Measurements from ENCODE around the gene ENTPD8.
"Not testable (repeated sequence)": the region's sequence is repeated elsewhere in the genome, so short reads cannot be mapped to it uniquely, and the experiment has no call there.

ENTPD8 gene

DNA sequence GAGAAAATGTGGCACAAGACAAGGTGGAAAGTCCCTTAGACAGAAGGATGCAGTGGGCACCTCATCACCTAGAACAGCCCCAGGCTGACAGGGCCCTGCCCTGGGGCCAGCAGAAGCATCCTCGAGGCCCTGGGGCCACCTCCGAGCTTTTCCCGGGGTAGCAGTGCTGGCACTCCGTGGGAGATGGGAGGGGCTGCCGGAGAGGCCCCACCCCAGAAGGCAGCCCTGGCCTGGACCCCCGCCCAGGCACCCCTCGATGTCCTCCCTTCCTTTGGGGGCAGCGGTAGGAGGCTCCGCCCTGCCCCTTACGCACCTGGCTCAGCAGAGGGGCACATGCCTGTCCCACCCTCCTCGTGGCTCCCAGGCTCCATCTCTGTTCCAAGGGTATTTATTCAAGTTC is 35.7 kb upstream of the ENTPD8 start:
- DNase-seq, result no peak

DNA sequence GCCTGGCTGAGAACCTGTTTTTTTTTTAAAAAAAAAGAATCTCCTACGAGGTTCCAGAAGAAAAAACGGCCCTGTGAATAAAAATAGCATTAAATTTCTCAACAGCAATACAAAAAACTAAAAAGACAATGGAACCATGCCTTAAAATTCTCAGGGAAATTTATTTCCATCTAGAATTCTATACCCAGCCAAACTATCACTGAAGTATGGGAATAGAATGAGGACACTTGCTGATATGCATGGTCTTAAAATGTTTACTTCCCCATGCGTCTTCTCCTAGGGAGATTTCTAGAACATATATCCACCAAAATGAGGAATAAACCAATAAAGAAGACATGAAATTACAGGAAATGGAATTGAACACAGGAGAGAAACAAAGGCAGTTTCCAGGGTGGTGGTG is 34.5 kb upstream of the ENTPD8 start:
- no peak for DNase-seq

DNA sequence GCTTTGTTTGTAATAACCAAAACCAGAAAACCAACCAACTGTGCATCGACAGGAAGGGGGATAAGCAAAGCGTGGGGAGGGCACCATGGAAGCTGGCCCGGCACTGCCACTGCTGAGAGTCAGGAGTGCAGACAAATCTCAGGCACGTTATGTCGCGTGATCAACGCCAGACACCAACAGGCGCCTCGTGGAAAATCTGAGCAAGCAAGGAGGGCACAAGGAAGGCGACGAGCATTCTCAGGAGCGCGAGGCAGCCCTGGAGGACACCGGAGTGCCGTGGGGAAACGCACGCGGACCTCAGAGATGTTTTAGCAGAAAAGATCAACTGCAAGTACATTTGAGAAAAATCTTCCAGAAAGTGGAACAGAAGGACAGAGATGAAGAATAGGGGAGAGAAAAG is 33.1 kb upstream of the ENTPD8 start:
- DNase-seq, result no peak

DNA sequence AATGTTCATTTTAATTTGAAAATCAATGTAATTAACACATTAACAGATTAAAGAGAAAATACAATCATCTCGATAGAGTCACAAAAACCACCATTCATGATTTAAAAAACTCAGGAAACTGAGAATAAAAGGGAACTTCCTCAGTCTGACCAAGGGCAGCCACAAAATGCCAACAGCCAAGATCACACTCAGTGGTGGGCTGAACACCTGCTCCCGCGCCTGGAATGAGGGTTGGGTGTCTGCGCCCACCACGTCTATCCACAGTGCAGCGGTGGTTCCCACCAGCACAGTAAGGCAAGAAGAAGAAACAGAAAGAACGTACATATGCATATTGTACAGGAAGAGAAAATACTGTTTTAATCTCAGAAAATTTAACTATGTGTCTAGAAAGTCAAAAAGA is 29.6 kb upstream of the ENTPD8 start:
- DNase-seq, result no peak

DNA sequence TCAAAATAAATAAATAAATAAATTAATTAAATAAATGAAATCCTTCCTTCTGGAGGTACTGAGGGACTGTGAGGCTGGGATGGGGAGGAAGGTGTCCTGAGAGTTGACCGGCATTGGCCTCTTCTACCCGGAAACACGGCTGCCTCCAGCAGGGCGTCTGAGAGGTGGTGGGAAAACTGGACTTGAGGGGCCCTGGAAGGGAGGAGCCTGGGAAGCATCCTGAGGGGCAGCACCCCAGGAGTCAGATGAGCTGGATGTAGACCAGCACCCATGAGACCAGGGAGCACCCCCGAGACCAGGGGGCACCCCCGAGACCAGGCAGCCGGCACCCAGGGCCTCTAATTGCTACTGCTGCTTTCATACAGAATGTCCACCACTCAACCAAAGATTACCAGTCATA is 26.7 kb upstream of the ENTPD8 start:
- no peak for DNase-seq

DNA sequence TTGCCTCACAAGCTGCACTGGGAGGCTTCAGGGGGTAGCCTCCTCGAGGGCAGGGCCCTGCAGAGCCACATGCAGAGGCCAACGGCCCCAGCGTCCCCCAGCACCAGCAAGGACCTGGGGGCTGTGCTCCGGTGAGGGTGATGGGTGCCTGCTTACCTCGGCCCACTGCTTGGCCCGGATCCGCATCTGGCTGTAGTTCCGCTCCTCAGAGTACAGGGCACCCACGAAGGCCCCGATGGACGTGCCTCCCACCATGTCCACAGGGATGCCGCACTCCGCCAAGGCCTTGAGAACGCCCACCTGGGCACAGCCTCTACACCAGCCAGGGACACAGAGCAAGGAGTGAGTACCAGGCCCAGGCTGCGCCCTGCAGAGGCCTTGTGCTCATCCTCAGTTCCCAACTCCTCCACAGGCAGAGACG is 26.0 kb upstream of the ENTPD8 start:
- no peak for DNase-seq

DNA sequence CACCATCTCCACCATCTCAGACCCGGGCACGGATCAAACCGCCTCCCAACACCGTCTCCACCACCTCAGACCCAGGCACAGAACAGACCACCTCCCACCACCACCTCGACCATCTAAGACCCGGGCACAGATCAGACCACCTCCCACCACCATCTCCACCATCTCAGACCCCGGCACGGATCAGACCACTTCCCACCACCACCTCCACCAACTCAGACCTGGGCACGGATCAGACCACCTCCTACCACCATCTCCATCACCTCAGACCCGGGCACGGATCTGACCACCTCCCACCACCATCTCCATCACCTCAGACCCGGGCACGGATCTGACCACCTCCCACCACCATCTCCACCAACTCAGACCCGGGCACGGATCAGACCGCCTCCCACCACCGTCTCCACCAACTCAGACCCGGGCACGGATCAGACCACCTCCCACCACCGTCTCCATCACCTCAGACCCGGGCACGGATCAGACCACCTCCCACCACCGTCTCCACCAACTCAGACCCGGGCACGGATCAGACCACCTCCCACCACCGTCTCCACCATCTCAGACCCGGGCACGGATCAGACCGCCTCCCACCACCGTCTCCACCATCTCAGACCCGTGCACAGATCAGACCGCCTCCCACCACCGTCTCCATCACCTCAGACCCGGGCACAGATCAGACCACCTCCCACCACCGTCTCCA is 25.4 kb upstream of the ENTPD8 start:
- DNase-seq, result not testable (repeated sequence)

DNA sequence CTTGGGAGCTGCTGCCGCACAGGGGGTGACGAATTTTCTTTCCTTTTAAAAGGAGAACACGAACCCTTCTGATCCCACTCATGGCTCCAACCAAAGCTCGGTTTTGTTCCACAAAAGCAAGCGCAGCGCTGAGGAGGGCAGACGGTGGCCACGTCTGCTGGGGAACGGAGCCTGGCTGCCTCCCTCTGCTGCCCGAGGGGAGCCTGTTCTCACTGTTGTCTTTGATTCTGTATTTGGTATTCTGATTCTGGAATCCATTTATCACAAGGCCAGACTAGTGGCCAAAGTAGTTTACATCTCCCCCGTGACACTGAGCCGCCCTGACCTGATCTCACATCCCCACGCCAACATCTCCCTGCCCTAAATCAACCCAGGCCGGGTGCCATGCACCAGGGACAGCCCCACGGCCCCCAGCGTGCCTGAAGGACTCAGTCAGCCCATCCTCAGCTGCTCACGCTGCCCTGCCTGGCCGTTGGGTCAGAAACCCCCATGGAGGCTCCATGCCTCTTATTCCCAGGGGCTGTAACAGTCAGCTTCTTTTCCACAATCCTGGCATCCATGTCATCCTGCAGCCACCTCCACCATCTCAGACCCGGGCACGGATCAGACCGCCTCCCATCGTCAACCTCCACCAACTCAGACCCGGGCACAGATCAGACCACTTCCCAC is 24.7 kb upstream of the ENTPD8 start:
- DNase-seq, result no peak

DNA sequence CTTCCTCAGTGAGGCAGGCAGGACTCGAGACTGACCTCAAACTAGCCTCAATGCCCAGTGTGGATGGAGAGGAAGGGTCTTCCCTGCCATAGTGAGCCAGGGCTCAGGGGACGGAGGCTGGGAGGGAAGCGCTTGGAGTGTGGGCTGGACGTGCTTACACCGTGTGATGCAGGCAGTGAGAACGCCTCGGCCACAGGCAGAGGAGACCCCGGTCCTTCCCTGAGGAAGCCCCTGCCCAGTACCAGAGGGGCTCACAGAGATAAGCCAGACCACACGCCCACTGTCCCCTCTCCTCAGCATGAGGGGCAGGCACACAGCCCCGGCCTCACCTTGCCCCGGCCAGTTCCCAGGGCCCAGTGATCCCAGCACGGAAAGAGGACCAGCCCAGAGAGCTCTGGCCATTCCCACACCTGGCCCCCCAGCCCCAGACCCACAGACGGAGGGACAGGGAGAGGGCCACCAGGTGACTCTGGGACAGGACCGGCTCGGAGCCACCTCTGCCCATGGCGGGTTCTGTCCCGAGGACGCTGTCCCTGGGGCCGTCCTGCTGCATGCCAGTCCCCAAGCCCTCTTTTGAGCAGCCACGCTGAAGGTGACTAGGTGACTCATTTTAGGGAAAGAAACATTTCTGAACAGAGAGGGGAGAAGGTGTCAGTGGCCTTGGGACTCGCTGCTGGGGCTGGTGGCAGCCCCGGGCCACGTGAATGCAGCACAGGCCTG is 24.0 kb upstream of the ENTPD8 start:
- no peak for DNase-seq

DNA sequence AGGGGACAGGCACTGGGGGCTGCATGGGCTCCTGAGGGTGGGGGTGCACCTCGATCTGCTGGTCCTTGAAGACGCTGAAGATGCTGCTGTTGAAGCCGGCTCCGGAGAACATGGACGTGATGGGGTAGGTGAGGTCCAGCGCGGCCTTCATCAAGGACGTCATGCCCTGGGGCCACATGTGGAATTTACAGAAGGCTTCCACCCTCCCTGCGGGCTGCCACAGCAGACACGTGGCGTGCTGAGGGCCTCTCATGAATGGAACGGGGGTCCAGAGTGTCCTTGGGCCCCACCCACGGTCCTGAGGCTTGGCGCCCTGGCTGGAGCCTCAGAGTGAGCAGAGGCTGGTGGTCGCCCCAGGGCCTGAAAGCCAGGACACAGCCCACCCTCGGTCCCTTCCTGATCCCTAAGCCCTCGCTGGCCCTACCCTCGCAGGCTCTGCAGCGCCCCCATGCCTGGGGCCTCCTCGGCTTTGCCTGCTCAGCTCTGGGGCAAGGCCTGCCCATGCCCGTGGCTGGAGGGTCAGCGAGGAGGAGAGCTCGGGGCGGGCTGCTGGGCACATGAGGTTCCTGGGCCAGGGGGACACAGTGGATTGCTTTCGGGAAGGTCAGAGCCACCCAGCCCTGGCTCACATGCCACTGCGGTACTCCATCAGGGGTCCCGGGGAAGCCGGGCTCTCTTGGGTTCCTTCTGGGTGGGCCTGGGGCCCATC is 23.3 kb upstream of the ENTPD8 start:
- DNase-seq, result no peak

DNA sequence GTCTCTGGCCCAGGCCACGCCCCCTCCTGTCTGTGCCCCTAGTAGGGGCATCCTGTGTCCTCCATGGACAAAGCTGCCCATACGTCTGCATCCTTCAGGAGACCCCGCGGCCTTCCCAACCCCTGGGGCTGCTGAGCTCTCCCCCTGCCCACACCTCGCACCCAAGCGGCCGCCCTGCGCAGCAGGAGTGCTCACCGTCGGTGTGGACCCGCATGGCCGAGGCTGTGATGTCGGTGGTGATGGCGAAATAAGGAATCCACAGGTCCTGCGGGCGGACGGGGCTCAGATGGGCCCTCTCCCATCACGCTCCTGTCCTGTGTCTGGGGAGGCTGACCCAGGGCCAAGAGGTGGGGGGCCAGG is 22.8 kb upstream of the ENTPD8 start:
- DNase-seq, result no peak

DNA sequence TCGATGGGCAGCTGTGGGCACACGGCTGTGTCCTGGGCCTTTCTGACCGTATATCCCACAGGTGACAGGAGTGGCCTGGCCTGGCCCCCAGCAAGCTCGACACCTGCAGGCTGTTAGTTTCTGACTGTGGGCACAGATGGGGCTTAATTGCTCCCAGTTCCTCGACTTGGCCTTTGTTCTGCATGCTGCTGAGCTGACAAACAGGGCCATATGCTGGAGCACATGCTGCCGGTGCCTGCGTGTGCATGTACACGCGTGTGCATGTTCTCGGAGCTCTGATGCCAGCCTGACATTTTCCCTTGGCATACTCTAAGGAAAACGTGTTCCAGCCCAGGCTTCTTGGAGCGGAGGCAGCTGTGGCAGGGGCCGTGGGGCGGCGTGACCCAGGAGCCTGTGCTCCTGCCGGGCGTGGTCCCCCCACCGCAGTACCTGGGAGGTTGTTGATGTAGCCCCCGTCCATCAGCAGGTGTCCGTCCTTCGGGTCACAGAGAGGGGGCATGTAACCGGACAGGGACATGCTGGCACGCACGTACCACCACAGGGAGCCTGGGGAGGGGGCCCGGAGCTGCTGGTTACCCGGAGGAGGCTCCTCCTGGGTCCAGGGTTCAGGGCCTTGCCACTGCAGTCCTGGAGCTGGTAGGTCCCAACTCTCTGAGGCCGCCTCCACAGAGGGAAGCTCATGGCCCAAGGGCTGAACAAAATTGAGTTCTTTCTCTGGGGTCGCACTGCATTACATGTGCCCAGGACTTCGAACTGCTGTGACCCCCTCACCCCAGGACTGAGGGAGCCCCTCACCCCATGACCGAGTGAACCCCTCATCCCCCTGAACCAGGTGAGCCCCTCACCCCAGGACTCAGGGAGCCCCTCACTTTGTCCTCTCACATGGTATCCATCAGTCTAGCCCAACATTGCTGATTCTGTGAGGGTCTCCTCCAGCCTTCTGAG is 22.1 kb upstream of the ENTPD8 start:
- DNase-seq, result no peak

DNA sequence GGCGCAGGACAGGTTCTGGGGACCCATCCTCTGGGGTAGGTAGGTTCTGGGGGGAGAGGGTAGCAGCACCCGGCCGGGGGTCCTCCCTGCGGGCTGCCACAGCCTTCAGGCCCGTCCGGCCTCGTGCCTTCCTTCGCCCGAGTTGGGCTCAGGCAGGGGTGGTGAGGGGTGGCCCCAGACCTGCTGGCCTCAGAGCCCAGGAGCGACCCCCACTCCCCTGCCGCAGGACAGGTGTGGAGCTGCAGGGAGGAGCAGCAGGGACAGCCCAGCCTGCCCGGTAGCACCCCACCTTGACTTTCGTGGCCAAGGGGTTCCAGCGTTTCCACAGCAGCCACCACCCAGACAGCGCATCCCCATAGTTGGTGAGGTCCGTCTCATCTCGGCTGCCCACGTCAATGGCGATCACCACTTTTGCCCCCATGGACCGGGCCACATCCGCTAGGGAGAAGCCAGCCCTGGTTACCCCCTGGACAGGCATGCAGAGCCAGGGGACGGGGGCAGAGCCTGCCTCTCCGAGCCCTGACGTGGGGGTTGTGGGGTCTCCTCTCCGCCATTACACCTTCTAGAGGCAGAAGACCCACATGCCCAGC is 21.3 kb upstream of the ENTPD8 start:
- no peak for DNase-seq

DNA sequence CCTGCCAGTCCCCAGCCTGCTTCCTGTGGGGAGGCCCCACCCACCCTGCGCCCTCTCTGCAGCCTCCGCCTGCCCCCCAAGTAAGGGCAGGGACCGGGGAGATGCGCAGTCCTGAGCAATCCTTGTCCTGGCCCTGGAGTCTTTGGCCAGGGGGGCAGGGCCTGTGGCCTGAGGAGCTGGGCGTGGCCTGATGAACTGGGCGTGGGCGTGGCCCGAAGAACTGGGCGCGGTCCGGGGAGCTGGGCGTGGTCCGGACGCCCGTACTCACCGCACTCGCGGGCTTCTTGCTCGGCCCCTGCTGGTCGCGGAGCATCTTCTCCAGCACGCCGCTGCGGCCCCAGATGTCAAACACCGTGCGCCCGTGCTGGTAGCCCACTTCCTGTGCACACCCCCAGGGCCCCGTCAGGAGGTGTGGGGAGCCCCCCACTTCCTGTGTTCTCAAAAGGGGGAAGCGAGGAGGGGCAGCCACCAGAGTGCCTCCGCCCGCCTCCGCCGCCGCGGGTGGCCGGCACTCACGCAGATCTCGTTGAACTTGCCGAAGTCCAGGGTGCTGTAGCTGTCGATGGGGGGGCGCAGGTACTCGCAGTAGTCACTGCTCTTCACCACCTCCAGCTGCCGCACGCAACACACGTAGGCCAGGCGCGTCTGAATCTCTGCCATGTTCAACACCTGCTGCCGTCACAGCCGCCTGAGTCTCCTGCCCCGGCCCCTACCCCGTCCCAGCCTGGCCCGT is 20.7 kb upstream of the ENTPD8 start:
- no peak for DNase-seq

DNA sequence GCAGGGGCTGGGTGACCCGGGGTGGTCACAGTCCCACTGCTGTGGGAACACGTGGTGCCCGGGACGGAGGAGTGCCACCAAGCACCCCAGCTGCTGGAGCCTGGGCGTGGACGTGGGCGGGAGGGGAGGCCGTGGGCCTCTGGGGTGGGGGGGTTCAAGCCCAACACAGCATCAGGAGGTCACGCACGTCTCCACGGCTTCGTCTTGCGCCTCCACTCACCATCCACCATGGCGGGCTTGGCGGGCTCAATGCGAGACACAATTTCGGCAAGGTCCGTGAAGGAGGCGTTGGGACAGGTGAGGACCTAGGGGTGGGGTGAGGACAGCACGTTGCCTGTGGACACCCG is 20.1 kb upstream of the ENTPD8 start:
- DNase-seq, result no peak

DNA sequence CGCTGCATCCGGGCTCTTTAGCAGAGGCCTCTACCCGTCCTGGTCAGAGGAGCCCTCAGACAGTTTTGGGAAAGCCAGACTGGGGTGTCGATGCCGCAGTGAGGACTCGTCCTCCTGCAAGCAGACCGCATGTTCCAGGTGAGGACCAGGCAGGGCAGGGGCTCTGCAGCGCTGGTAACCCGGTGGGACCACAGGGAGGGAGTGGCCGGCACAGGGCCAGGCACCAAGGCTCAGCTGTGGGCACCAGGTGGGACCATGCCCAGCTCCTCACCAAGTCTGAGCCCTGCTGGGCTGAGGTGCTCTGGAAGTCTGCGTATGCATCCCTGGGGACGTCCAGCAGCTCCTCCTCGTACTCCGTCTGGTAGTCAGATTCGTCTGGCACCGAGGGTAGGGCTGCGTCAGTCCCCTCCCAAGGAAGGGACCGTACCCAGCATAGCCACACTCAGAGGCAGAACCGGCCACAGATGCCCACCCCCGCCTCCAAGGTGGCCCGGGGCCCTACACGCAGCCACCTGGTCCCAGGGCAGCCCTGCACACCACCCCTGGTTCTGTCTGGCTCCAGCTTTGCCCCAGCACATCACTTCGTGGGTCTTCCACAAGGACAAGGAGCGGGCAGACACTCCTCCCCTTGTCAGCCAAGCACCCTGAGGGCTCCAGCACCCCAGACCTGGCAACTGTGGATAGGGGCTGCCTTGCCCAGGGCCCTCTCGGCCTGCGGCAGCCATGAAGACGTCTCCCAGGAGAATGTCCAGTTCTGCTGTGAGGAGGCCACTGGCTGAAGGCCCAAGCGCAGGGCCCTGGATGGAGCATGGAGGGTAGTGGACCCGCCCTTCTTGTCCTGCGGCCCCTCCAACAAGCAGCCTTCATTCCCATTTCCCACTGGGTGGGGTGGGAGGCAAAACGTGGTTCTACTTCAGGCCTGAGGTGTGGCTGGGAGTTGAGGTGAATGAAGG is 19.5 kb upstream of the ENTPD8 start:
- DNase-seq, result no peak

DNA sequence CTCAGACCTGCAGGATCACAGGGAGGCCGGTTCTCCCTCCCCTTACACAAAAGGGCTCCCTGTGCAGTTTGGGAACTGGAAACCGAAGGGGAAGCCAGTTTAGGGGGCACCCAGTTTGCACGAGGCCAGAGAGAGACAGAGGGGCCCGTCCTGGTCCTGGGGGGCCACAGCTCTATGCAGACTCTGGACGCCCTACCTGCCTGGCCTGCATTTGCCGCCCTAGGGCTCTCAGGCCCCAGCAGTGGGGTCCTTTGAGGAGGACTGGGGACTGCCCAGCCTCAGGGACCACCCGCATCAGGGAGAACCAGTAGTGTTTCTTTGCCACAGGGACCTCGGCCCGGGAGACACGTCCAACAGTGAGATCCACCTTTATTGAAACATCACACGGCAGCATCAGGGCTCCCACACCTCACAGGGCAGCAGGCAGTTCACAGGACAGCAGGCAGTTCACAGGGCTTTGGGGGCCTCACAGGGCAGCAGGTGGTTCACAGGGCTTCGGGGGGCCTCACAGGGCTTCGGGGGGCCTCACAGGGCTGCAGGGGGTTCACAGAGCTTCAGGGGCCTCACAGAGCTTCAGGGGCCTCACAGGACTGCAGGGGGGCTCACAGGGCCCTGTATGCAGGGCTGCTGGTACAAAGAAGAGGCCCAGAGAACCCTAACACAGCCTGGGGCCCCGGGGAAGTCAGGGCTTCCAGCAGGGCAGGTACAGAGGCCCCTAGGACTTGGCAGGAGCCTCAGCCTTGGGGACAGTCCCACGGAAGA is 18.6 kb upstream of the ENTPD8 start:
- DNase-seq, result no peak

DNA sequence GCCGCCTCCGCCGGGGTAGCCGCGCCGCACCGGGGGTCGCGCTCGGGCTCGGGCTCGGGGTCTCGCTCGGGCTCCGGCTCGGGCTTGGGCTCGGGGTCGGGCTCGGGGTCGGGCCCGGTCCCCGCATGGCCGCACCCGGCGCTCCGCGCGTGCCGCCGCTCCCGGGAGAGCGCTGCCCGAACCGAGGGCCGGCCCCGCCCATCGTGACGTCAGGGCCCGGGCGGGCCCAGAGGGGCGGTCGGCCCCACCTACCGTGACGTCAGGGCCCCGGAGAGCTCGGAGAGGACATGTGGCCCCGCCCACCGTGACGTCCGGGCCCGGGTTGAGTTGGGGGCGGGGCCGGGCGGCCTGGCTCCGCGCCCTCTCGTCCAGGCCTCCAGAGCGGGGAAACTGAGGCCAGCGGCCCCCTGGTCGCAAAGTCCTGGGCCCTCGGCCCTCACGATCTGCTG is 18.0 kb upstream of the ENTPD8 start, which contains the start of gene NSMF:
Gene NSMF (minus strand): TSS at position 183 of the 449 bp plus-strand sequence. CDS start 232 bp downstream, outside the sequence.
- peak; percentile 19 to 98 (median 88) for DNase-seq
